ENCODE measurements around the gene KSR1. TPM values are rescaled to one million over a fixed set of nuclear protein-coding genes. Genes with fewer than 3 reads are reported as not detected.

The KSR1 gene
- total and polyA plus RNA-seq, 2 of the 8 experiments (the other 6 are each of a cell fraction or from before 2014, with no cell fraction given) = 14.1 to 34.7 TPM

- no peak overlapping the region for H3K56ac ChIP-seq (replicated peaks; ENCODE audit: insufficient read length, low read depth, low read length)
- H4K91ac ChIP-seq (replicated peaks; ENCODE audit: insufficient read length, low read length) = no peak overlapping the region
- ChIA-PET POLR2A (ENCODE audit: partially characterized antibody) (interaction anchor here (1.8 kb wide), 1 partner anchor 279 kb away, joined by 4 read pairs; the partner anchor contains the start of gene WSB1), CTCF (ENCODE audit: partially characterized antibody) (interaction anchor here (1.1 to 1.7 kb wide), 5 partner anchors 10 to 141 kb away, joined by 3 to 4 read pairs (median 3); no protein-coding TSS in a partner anchor)
- no peak overlapping the region; the same call in 1 of the 2 replicates for H4K8ac ChIP-seq (ENCODE audit: extremely low read depth, insufficient read depth, low read length)
- no peak overlapping the region for H3K14ac ChIP-seq (ENCODE audit: insufficient read length)
- no peak overlapping the region; the same call in 1 of the 2 replicates for H2AK5ac ChIP-seq (ENCODE audit: low read depth, low read length)
- H2BK12ac ChIP-seq (ENCODE audit: low read depth, low read length) = no peak overlapping the region
- WGBS, 2 experiments (ENCODE audit: extremely low coverage in 1 of 2, insufficient coverage in 1 of 2, insufficient read length in 1 of 2, insufficient replicate concordance in 2 of 2, low coverage in 1 of 2, low lambda C conversion rate in 2 of 2, missing lambda C conversion rate in 1 of 2) = 90% methylated on average over 7 of the region's 7 CpGs; no CpG with 5 or more reads in 1 of the 2 experiments
- FAIRE-seq = no peak
- no peaks in the 10 kb centered on the region; the same call in 1 of the 2 replicates for H3K23me2 ChIP-seq (ENCODE audit: low read depth, low read length)
- no peak overlapping the region for H2BK5ac ChIP-seq (ENCODE audit: low read depth, low read length)
- no peak overlapping the region for H3K27ac ChIP-seq (ENCODE audit: low read depth, low read length)
- H2BK15ac ChIP-seq (ENCODE audit: low read length) = no peak overlapping the region
- TF ChIP-seq ASH2L (IDR thresholded peaks at IDR 0.05; ENCODE audit: low read length) = no peak
- H3K23ac ChIP-seq (ENCODE audit: insufficient read length) = no peak overlapping the region
- peaks cover 0 to 2% of the 10 kb centered on the region in 2 experiments for H4K20me1 ChIP-seq (replicated peaks in 1 of 2; ENCODE audit: control insufficient read depth in 1 of 2, insufficient read depth in 2 of 2, low read length in 2 of 2)
- H2BK20ac ChIP-seq (ENCODE audit: low read length) = no peak overlapping the region
- no peak overlapping the region for H2BK120ac ChIP-seq (replicated peaks; ENCODE audit: low read depth, low read length)
- DNase-seq (ENCODE audit: low read depth in 1 of 2, low spot score in 2 of 2) = no peak
- no peak overlapping the region for H3K4me3 ChIP-seq (ENCODE audit: extremely low read depth in 1 of 4, insufficient read depth in 2 of 4, low read depth in 3 of 4, low read length in 4 of 4)
- H3K4me2 ChIP-seq (ENCODE audit: insufficient read depth in 1 of 2, low read depth in 2 of 2, low read length in 2 of 2) = no peak overlapping the region
- H3K4ac ChIP-seq (replicated peaks; ENCODE audit: insufficient read length, low read depth, low read length) = no peak overlapping the region
- H3K9ac ChIP-seq (replicated peaks in 1 of 4; ENCODE audit: extremely low read depth in 1 of 4, low read depth in 3 of 4, low read length in 3 of 4) = no peak overlapping the region
- H2AFZ ChIP-seq (ENCODE audit: low read length) = no peak overlapping the region
- peaks cover 0 to 20% of the 10 kb centered on the region in 2 experiments; a peak in 1 of 4 replicates for H3K79me2 ChIP-seq (ENCODE audit: control insufficient read depth in 1 of 2, insufficient read depth in 2 of 2, low read length in 2 of 2)
- 0 out of 2 replicates have a peak, but pooled peaks cover 6% of the 10 kb centered on the region for H3K79me1 ChIP-seq (ENCODE audit: low read depth, low read length)
- H3K36me3 ChIP-seq (ENCODE audit: control insufficient read depth in 2 of 4, insufficient read depth in 4 of 4, low read length in 3 of 4) = no peaks in the 10 kb centered on the region
- H3K4me1 ChIP-seq (replicated peaks in 1 of 4; ENCODE audit: control insufficient read depth in 3 of 4, insufficient read depth in 4 of 4, low read length in 3 of 4) = peaks cover 4 to 19% (median 9%) of the 10 kb centered on the region in 4 experiments; a peak in 6 of 7 replicates
- H3K9me3 ChIP-seq (ENCODE audit: insufficient read depth in 2 of 2, low read depth in 1 of 2, low read length in 1 of 2) = no peaks in the 10 kb centered on the region
- no peak overlapping the region for H3K18ac ChIP-seq (ENCODE audit: extremely low read depth, low read length)
- no peaks in the 10 kb centered on the region for H3K27me3 ChIP-seq (replicated peaks in 1 of 4; ENCODE audit: control insufficient read depth in 3 of 4, extremely low read depth in 1 of 4, insufficient read depth in 3 of 4, low read length in 3 of 4)
- no peak overlapping the region for H4K5ac ChIP-seq (ENCODE audit: insufficient read length, low read depth, low read length)
These were observed 116.4 kb downstream of the KSR1 start for GRCh38 chr17:27572665-27573064.

Measured in H1 (cell line).